Heart left ventricle (tissue), 13 donors: ENCODE measurements around the gene LSAMP.

ENCODE experiments used
- CTCF ChIP-seq, 12 donors: fragments of 200-600 bp; sonication (generic) in 4 of 12; IDR thresholded peaks; one replicate each; pipeline versions ENCODE4 v1.5.0 to v1.8.0; 2018 to 2022; ENCODE audit warnings: antibody characterized with exemption in 12 of 12, mild to moderate bottlenecking in 5 of 12
- POLR2A ChIP-seq, 2 donors: fragments of 450-650 bp; IDR thresholded peaks; one replicate each; pipeline ENCODE4 v1.6.1; 2017; ENCODE audit warnings: antibody characterized with exemption in 2 of 2, mild to moderate bottlenecking in 2 of 2, moderate library complexity in 2 of 2
- donor health status: ischemic (EF 13 %, LVEDD 7.1; RV severe dilation, severe dysfunction).
- donor health status: DM: no; HTN: yes; CAD: no.
- donor health status: DM: no; HTN: no; CAD: no.
- donor health status: ischemic (EF 25% LVEDD 6.9; RV normal size, moderate dysfunction).
- donor health status: ischemic (EF 25% LVEDD 5.7; RV mildly dilated, moderate dysfunction).
- donor health status: ischemic (EF 35%, LVEDD 5.7; RV mildly dilated, moderate dysfunction).
- donor health status: nonischemic (EF 11% LVEDD 7.7; RV severe dilation, severe dysfunction).
- donor health status: DM: yes; HTN: yes; CAD: no.
- donor health status: PGD.
- donor health status: ischemic (EF 29% LVEDD 5.4; RV normal size, mild dysfunction).
- donor health status: nonischemic (EF 23%, LVEDD 6.1; RV moderate dilation, normal function).

GRCh38 chr3:115784739-115785536, 660.3 kb downstream of the LSAMP start:
- peak in 2 of 12 donors; percentile 1 to 18 for TF ChIP-seq CTCF (IDR thresholded peaks at IDR 0.05)
- no peak for TF ChIP-seq POLR2A (IDR thresholded peaks at IDR 0.05)
